Keratinocyte (primary cell): ENCODE measurements around the gene SKP1. TPM values are rescaled to one million over a fixed set of nuclear protein-coding genes. Genes with fewer than 3 reads are reported as not detected.

Experiments used
- DNase-seq: peaks from one replicate; pipeline ENCODE4 v3.0.0-alpha.2; 2011; ENCODE audit warnings: low read depth, missing footprints, low spot score
- FAIRE-seq: peaks from 2 replicates; lab custom pipeline; 2011; peaks lifted over from hg19 to GRCh38; lab: Jason Lieb, UNC
- H2AFZ ChIP-seq: 2 replicates; pipeline ENCODE4 v1.6.0; 2012; ENCODE audit warnings: low read length, control low read depth, inconsistent platforms; ENCODE audit not compliant: control insufficient read depth
- H3K27ac ChIP-seq: 2 replicates; pipeline ENCODE4 v1.5.1; 2011; ENCODE audit warnings: low read length; ENCODE audit not compliant: control insufficient read depth, insufficient read depth
- H3K27me3 ChIP-seq: 3 replicates; pipeline ENCODE4 v1.6.0; 2011; ENCODE audit warnings: low read length; ENCODE audit not compliant: control insufficient read depth, insufficient read depth; ENCODE audit errors: extremely low read depth
- H3K36me3 ChIP-seq, 2 experiments: 2 replicates in 1 of 2; 3 replicates in 1 of 2; pipeline ENCODE4 v1.5.1; 2011; ENCODE audit warnings: low read length in 2 of 2, mild to moderate bottlenecking in 1 of 2; ENCODE audit not compliant: control insufficient read depth in 2 of 2, insufficient read depth in 2 of 2; ENCODE audit errors: extremely low read depth in 1 of 2
- H3K4me1 ChIP-seq: 3 replicates; pipeline ENCODE4 v1.5.1; 2011; ENCODE audit warnings: low read length; ENCODE audit not compliant: control insufficient read depth, insufficient read depth; ENCODE audit errors: extremely low read depth
- H3K4me2 ChIP-seq: 3 replicates; pipeline ENCODE4 v1.6.0; 2011; ENCODE audit warnings: low read depth, low read length; ENCODE audit not compliant: control insufficient read depth, insufficient read depth; ENCODE audit errors: extremely low read depth
- H3K4me3 ChIP-seq, 3 experiments: fragments of 200-600 bp in 1 of 3; sonication (generic) in 1 of 3; 2 replicates in 2 of 3; 3 replicates in 1 of 3; pipeline ENCODE4 v1.5.1; 2011 to 2016; ENCODE audit warnings: low read length in 3 of 3, mild to moderate bottlenecking in 3 of 3, control low read depth in 2 of 3, inconsistent platforms in 1 of 3, low read depth in 1 of 3, mixed read lengths in 1 of 3, mixed run types in 1 of 3, moderate library complexity in 1 of 3; ENCODE audit not compliant: control insufficient read depth in 2 of 3, insufficient read depth in 2 of 3; ENCODE audit errors: extremely low read depth in 1 of 3
- H3K79me2 ChIP-seq: 2 replicates; pipeline ENCODE4 v1.6.0; 2012; ENCODE audit warnings: low read length; ENCODE audit not compliant: control insufficient read depth, insufficient read depth
- H3K9ac ChIP-seq: 3 replicates; pipeline ENCODE4 v1.6.0; 2011; ENCODE audit warnings: low read length; ENCODE audit not compliant: control insufficient read depth, insufficient read depth; ENCODE audit errors: extremely low read depth
- H3K9me1 ChIP-seq: 3 replicates; pipeline ENCODE4 v1.6.0; 2011; ENCODE audit warnings: low read length; ENCODE audit not compliant: control insufficient read depth, insufficient read depth; ENCODE audit errors: extremely low read depth
- H3K9me3 ChIP-seq: 2 replicates; pipeline ENCODE4 v1.5.1; 2012; ENCODE audit warnings: low read depth, low read length; ENCODE audit not compliant: control insufficient read depth
- H4K20me1 ChIP-seq: 3 replicates; pipeline ENCODE4 v1.6.0; 2011; ENCODE audit warnings: low read length; ENCODE audit not compliant: control insufficient read depth, insufficient read depth; ENCODE audit errors: extremely low read depth
- EZH2 ChIP-seq: IDR thresholded peaks from one replicate; pipeline ENCODE4 v1.6.1; 2012; ENCODE audit warnings: inconsistent platforms, mild to moderate bottlenecking, low read length, moderate library complexity
- dilution Hi-C: fragments of 300-500 bp; cut with MboI; formaldehyde crosslinking; loops from one replicate; pipeline ENCODE4 v1.7.0; 2020; ENCODE audit warnings: low sequenced_read_pairs; ENCODE audit not compliant: extremely low pct_ligation_motif_present
- polyA plus RNA-seq, 5 experiments: library from polyadenylated mRNA; depleted of rRNA in 3 of 5; stranded (reverse) in 3 of 5; stranded (forward) in 1 of 5; unstranded in 1 of 5; fragments of >200 nt; gene quantifications; 1 replicate in 1 of 5; 2 replicates in 3 of 5; 3 replicates in 1 of 5; pipeline versions ENCODE4 v1.2.1 to v1.2.3, GENCODE V29; 2011 to 2012; ENCODE audit warnings: missing spikeins in 2 of 5, low read depth in 1 of 5, low replicate concordance in 1 of 5
- TF ChIP-seq, protein P1 (sequence below), 3 experiments: IDR thresholded peaks in 1 of 3; conservative IDR thresholded peaks in 1 of 3; optimal IDR thresholded peaks in 1 of 3; 2 replicates in 2 of 3; 3 replicates in 1 of 3; pipeline versions ENCODE3 to v1.5.1; 2011; ENCODE audit warnings: low read length in 3 of 3, mild to moderate bottlenecking in 3 of 3, moderate library complexity in 2 of 3, control low read depth in 1 of 3, inconsistent platforms in 1 of 3; ENCODE audit not compliant: insufficient read depth in 2 of 3; ENCODE audit errors: extremely low read depth in 1 of 3

Gene SKP1
- polyA plus RNA-seq, 1 donor (not counting 4 experiments of a cell fraction or from before 2014, with no cell fraction given), result 444 TPM

DNA sequence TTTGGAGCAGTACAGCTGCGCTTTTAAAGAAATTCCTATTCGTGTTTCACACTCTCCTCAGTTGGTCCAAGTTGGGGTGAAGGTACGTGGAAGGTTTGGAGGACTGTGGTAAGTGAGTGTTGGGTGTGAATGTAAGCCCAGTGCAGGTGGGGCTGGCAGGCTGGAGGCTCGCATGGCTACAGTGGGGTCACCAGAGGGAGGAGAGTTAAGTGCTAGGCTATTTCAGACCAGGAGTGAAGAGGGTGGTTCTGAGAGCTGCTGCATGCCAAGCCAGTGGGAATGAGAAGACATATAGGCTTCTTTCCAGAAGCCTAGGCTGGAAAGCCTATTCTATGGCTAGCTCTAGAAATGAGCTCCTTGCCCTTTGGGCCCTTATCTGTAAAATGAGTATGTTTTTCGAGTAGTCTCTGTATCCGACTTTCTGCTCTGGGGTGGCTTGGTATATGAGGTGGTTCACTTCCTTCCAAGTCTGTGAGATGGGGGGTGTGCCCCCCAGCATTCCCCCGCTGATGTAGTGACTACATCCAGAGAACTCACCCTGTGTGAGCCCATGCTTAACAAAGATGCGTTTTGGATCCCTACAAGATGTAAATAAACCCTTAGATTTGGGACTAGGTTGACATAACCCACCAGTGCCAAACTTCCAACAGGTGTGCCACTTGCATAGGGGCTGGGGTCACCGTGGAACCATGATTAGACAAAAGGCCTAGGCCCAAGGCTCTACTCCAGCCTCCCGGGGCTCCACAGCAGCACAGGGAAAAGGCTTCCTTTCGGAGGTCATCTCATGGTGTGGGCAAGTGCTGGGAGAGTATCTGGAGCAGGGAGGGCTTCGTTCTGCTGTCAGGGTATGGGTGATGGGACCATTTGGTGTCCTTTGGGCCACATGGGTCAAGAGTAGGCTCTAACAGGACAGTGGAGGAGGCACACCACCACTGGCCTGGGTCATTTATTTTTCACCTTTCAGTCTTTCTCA lies 59.7 kb downstream of the SKP1 start:
- H3K36me3 ChIP-seq, result no peaks in the 10 kb centered on the region
- H3K9ac ChIP-seq, result no peak overlapping the region
- DNase-seq (no peak), FAIRE-seq (no peak)
- dilution Hi-C loops, result no loop called here
- H3K4me1 ChIP-seq, result peaks cover 5% of the 10 kb centered on the region
- TF ChIP-seq, protein P1, sequence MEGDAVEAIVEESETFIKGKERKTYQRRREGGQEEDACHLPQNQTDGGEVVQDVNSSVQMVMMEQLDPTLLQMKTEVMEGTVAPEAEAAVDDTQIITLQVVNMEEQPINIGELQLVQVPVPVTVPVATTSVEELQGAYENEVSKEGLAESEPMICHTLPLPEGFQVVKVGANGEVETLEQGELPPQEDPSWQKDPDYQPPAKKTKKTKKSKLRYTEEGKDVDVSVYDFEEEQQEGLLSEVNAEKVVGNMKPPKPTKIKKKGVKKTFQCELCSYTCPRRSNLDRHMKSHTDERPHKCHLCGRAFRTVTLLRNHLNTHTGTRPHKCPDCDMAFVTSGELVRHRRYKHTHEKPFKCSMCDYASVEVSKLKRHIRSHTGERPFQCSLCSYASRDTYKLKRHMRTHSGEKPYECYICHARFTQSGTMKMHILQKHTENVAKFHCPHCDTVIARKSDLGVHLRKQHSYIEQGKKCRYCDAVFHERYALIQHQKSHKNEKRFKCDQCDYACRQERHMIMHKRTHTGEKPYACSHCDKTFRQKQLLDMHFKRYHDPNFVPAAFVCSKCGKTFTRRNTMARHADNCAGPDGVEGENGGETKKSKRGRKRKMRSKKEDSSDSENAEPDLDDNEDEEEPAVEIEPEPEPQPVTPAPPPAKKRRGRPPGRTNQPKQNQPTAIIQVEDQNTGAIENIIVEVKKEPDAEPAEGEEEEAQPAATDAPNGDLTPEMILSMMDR (optimal IDR thresholded peaks at IDR 0.05 in 1 of 3, IDR thresholded peaks at IDR 0.05 in 1 of 3, conservative IDR thresholded peaks at IDR 0.05 in 1 of 3; ENCODE audit: extremely low read depth in 1 of 3, insufficient read depth in 2 of 3, low read length in 3 of 3), result no peak
- no peak for TF ChIP-seq EZH2
- H3K27ac ChIP-seq, result no peak overlapping the region
- no peaks in the 10 kb centered on the region for H3K9me3 ChIP-seq
- no peak overlapping the region for H2AFZ ChIP-seq
- H3K4me3 ChIP-seq, result no peak overlapping the region
- no peaks in the 10 kb centered on the region for H4K20me1 ChIP-seq
- no peaks in the 10 kb centered on the region for H3K9me1 ChIP-seq
- no peaks in the 10 kb centered on the region for H3K79me2 ChIP-seq
- H3K27me3 ChIP-seq, result peaks cover 13% of the 10 kb centered on the region
- no peak overlapping the region for H3K4me2 ChIP-seq

DNA sequence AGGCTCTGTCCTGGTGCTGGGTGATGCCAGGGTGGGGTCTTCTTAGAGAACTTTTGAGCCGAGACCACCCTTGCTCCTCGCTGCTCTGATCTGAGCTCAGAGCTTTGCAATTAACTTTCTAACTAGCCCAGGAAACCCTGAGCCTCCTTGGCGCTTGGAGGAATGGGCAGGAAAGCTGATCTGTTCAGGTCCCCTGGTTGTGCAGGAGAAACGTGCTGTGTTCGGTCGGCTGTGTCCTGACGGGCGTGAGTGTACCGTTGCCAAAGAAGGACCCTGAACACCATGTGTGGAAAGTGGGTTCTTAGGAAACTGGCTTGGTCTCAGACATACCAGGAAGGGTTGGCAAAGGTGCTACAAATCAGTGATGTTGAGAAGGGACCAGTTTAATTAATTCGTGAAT lies 60.5 kb downstream of the SKP1 start:
- H3K9me1 ChIP-seq, result no peaks in the 10 kb centered on the region
- H3K4me1 ChIP-seq, result peaks cover 5% of the 10 kb centered on the region
- H3K9ac ChIP-seq, result no peak overlapping the region
- DNase-seq (no peak), FAIRE-seq (no peak)
- H3K4me2 ChIP-seq, result no peak overlapping the region
- no peaks in the 10 kb centered on the region for H4K20me1 ChIP-seq
- no peaks in the 10 kb centered on the region for H3K9me3 ChIP-seq
- H3K79me2 ChIP-seq, result no peaks in the 10 kb centered on the region
- dilution Hi-C loops, result no loop called here
- no peak overlapping the region for H3K27ac ChIP-seq
- no peaks in the 10 kb centered on the region for H3K36me3 ChIP-seq
- no peak overlapping the region for H2AFZ ChIP-seq
- TF ChIP-seq, protein P1 (optimal IDR thresholded peaks at IDR 0.05 in 1 of 3, IDR thresholded peaks at IDR 0.05 in 1 of 3, conservative IDR thresholded peaks at IDR 0.05 in 1 of 3; ENCODE audit: extremely low read depth in 1 of 3, insufficient read depth in 2 of 3, low read length in 3 of 3), result no peak
- no peak for TF ChIP-seq EZH2
- peaks cover 13% of the 10 kb centered on the region for H3K27me3 ChIP-seq
- no peak overlapping the region for H3K4me3 ChIP-seq
